ENCODE data around the gene BEND3. TPM values are rescaled to one million over a fixed set of nuclear protein-coding genes. Genes with fewer than 3 reads are reported as not detected.
A peak's percentile ranks its signal among the peaks of the same experiment; 100 is the strongest.

BEND3 gene
- total and polyA plus RNA-seq, 9 of the 15 experiments (the other 6 are each of a cell fraction or from before 2014, with no cell fraction given) = 0.64 to 8.4 (median 3.3) TPM

DNA sequence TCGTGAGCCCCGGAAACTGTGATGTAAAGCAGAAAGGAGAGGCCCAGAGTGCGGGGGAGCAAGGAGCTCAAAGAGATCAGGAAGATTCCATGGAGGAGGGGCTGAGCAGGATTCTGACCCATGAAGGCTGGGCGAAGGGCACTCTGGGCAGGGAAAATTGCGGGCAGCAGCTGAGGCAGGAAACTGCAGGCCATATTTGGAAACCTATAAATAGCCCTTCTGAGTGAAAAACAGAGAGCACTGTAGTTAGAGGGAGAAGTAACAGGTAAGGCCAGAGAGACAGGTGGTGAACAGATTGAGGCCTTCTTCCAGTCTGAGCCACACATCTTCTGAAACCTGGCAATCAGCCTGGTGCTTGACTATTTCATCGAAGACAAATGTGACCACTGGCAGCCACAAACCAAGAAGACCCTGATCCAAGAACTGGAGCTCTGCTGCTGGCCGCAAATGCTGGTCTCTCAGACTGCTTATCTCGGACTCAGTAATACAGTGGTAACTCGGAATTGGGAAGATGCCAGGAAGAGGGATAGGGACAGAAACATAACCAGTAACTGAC is 14.1 kb upstream of the BEND3 start:
- WGBS (ENCODE audit: insufficient coverage, low coverage, missing lambda C conversion rate) = 36% methylated on average over 9 of the region's 9 CpGs
- Histone ChIP-seq H3K9ac (ENCODE audit: insufficient read depth in 1 of 2, low read depth in 2 of 2, low read length in 2 of 2) (peak overlapping the region in 1 of 2 experiments; percentile 54; a peak in 1 of 4 replicates), H3K4me2 (ENCODE audit: insufficient read depth, low read length) (peak overlapping the region; percentile 19; the same call in 1 of the 2 replicates), H3K36me3 (ENCODE audit: control insufficient read depth, insufficient read depth, low read length) (no peaks in the 10 kb centered on the region), H3K27ac (ENCODE audit: extremely low read depth, low read depth, low read length) (no peak overlapping the region), H3K9me3 (replicated peaks; ENCODE audit: control insufficient read depth, insufficient read depth, low read depth, low read length) (no peaks in the 10 kb centered on the region), H3K4me1 (replicated peaks in 1 of 2; ENCODE audit: control insufficient read depth in 2 of 2, insufficient read depth in 2 of 2, low read length in 2 of 2) (peaks cover 9 to 10% of the 10 kb centered on the region in 2 experiments; a peak in 4 of 5 replicates), H3K79me2 (ENCODE audit: control insufficient read depth, insufficient read depth, low read length) (no peaks in the 10 kb centered on the region), H3K4me3 (no peak overlapping the region), H2AFZ (ENCODE audit: low read depth, low read length) (peak overlapping the region; percentile 78), H3K9me1 (ENCODE audit: control insufficient read depth, insufficient read depth, low read length) (no peaks in the 10 kb centered on the region), H4K20me1 (replicated peaks; ENCODE audit: control insufficient read depth, insufficient read depth, low read length) (no peaks in the 10 kb centered on the region), H3K27me3 (ENCODE audit: control insufficient read depth in 2 of 2, insufficient read depth in 2 of 2, low read length in 2 of 2) (no peaks in the 10 kb centered on the region)
- ChIA-PET CTCF (ENCODE audit: low intra/inter-chr PET ratio) (no interaction called here), POLR2A (interaction anchor here (0.7 to 0.9 kb wide), 3 partner anchors 9 to 17 kb away, joined by 3 to 5 read pairs (median 3); partner anchors contain the start of gene BEND3)
- no TSS peak for BruUV-seq (replicated peaks)
- in situ Hi-C loops (cut with MboI) = no loop called here
- peak in 1 of 4 experiments; percentile 50 for DNase-seq (ENCODE audit: extremely low read depth in 1 of 4, low spot score in 3 of 4)
- peak; percentile 56 for ATAC-seq
- TF ChIP-seq HMBOX1 (IDR thresholded peaks at IDR 0.05) (0 out of 2 replicates have a peak, but pooled peaks have one; percentile 23), SRF (CRISPR knock-in tag; IDR thresholded peaks at IDR 0.05) (peak in 1 of 2 experiments; percentile 72; a peak in 2 of 4 replicates), CTBP1 (IDR thresholded peaks at IDR 0.05; ENCODE audit: borderline replicate concordance) (0 out of 2 replicates have a peak, but pooled peaks have one; percentile 15), NFIC (IDR thresholded peaks at IDR 0.05) (peak; percentile 77), MEF2D (tag; conservative IDR thresholded peaks at IDR 0.05; ENCODE audit: low read depth) (peak; percentile 75; the same call in 1 of the 2 replicates), MAFF (IDR thresholded peaks at IDR 0.05; ENCODE audit: low read length) (no peak), ZNF217 (CRISPR knock-in tag; IDR thresholded peaks at IDR 0.05) (no peak)
- TF ChIP-seq, protein P1, sequence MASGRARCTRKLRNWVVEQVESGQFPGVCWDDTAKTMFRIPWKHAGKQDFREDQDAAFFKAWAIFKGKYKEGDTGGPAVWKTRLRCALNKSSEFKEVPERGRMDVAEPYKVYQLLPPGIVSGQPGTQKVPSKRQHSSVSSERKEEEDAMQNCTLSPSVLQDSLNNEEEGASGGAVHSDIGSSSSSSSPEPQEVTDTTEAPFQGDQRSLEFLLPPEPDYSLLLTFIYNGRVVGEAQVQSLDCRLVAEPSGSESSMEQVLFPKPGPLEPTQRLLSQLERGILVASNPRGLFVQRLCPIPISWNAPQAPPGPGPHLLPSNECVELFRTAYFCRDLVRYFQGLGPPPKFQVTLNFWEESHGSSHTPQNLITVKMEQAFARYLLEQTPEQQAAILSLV (tag; IDR thresholded peaks at IDR 0.05) = no peak
- TF ChIP-seq, protein P2, sequence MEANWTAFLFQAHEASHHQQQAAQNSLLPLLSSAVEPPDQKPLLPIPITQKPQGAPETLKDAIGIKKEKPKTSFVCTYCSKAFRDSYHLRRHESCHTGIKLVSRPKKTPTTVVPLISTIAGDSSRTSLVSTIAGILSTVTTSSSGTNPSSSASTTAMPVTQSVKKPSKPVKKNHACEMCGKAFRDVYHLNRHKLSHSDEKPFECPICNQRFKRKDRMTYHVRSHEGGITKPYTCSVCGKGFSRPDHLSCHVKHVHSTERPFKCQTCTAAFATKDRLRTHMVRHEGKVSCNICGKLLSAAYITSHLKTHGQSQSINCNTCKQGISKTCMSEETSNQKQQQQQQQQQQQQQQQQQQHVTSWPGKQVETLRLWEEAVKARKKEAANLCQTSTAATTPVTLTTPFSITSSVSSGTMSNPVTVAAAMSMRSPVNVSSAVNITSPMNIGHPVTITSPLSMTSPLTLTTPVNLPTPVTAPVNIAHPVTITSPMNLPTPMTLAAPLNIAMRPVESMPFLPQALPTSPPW (CRISPR knock-in tag; IDR thresholded peaks at IDR 0.05) = no peak
- intact Hi-C loops (cut with micrococcal nuclease) = no loop called here
- FAIRE-seq = peak; percentile 42
